Neural cell (in vitro differentiated cells): ENCODE results near the gene SDC4.
A peak's percentile ranks its signal among the peaks of the same experiment; 100 is the strongest.

Experiments used
- EP300 ChIP-seq: fragments of 450-650 bp; conservative IDR thresholded peaks from 2 replicates; pipeline ENCODE4 v1.6.1; 2014; ENCODE audit warnings: antibody characterized with exemption, mild to moderate bottlenecking, moderate library complexity; ENCODE audit not compliant: poor library complexity, severe bottlenecking
- EZH2 ChIP-seq: fragments of 200-600, 300-800 bp; shearing (Covaris generic), sonication (generic); IDR thresholded peaks from 2 replicates; pipeline ENCODE4 v1.6.1; 2014; ENCODE audit warnings: antibody characterized with exemption, low read length, borderline replicate concordance, mild to moderate bottlenecking; ENCODE audit not compliant: insufficient read depth, poor library complexity, severe bottlenecking
- POLR2AphosphoS5 ChIP-seq: IDR thresholded peaks from 2 replicates; pipeline ENCODE4 v1.6.1; 2012
- TAF1 ChIP-seq: IDR thresholded peaks from 2 replicates; pipeline ENCODE4 v1.6.1; 2012; ENCODE audit warnings: low read depth
- TF ChIP-seq, protein P1 (sequence below): fragments of 450-650 bp; IDR thresholded peaks from 2 replicates; pipeline ENCODE4 v1.5.1; 2014; ENCODE audit warnings: antibody characterized with exemption, mild to moderate bottlenecking, moderate library complexity; ENCODE audit not compliant: poor library complexity, severe bottlenecking
- TF ChIP-seq, protein P2 (sequence below): IDR thresholded peaks from 2 replicates; pipeline ENCODE4 v1.6.1; 2012; ENCODE audit warnings: borderline replicate concordance

DNA sequence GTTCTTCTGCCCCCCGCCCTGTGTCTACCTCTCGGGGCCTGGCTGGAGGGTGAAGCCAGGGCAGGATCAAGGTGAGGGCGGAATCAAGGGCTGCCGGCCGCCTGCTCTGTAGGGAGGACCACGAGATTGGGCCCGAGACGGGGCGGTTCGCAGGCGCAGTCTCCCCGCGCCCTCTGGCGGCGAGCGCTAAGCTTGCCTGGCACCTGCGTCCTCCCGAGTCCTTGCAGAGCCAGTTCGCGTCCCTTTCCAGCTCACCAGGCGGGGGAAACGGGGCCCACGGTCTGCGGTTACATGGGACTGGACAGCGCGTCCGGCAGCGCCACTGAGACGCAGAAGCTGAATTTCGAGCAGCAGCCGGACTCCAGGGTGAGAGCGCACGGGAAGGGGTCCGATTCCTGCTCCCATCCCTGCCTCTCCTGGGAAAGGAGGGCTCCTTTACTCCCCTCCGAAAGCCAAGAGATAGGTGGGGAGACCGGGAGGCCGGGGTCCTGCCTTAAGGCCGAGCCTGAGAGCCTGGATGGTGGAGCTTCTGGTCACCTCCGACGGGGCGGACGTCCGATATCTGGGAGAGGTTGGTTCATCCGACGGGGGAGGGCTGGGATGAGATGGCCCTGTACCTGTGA is 36.5 kb downstream of the SDC4 start:
- TF ChIP-seq, protein P1, sequence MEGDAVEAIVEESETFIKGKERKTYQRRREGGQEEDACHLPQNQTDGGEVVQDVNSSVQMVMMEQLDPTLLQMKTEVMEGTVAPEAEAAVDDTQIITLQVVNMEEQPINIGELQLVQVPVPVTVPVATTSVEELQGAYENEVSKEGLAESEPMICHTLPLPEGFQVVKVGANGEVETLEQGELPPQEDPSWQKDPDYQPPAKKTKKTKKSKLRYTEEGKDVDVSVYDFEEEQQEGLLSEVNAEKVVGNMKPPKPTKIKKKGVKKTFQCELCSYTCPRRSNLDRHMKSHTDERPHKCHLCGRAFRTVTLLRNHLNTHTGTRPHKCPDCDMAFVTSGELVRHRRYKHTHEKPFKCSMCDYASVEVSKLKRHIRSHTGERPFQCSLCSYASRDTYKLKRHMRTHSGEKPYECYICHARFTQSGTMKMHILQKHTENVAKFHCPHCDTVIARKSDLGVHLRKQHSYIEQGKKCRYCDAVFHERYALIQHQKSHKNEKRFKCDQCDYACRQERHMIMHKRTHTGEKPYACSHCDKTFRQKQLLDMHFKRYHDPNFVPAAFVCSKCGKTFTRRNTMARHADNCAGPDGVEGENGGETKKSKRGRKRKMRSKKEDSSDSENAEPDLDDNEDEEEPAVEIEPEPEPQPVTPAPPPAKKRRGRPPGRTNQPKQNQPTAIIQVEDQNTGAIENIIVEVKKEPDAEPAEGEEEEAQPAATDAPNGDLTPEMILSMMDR: peak; percentile 69
- TF ChIP-seq, protein P2, sequence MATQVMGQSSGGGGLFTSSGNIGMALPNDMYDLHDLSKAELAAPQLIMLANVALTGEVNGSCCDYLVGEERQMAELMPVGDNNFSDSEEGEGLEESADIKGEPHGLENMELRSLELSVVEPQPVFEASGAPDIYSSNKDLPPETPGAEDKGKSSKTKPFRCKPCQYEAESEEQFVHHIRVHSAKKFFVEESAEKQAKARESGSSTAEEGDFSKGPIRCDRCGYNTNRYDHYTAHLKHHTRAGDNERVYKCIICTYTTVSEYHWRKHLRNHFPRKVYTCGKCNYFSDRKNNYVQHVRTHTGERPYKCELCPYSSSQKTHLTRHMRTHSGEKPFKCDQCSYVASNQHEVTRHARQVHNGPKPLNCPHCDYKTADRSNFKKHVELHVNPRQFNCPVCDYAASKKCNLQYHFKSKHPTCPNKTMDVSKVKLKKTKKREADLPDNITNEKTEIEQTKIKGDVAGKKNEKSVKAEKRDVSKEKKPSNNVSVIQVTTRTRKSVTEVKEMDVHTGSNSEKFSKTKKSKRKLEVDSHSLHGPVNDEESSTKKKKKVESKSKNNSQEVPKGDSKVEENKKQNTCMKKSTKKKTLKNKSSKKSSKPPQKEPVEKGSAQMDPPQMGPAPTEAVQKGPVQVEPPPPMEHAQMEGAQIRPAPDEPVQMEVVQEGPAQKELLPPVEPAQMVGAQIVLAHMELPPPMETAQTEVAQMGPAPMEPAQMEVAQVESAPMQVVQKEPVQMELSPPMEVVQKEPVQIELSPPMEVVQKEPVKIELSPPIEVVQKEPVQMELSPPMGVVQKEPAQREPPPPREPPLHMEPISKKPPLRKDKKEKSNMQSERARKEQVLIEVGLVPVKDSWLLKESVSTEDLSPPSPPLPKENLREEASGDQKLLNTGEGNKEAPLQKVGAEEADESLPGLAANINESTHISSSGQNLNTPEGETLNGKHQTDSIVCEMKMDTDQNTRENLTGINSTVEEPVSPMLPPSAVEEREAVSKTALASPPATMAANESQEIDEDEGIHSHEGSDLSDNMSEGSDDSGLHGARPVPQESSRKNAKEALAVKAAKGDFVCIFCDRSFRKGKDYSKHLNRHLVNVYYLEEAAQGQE: no peak
- TF ChIP-seq EZH2: no peak
- no peak for TF ChIP-seq POLR2AphosphoS5
- TF ChIP-seq EP300: no peak
- TF ChIP-seq TAF1: no peak
